GM21360 (cell line): ENCODE data around the gene TARS2.

Experiments used
- ATAC-seq: cut with Tn5 transposase; IDR thresholded peaks from one replicate; pipeline ENCODE4 v1.9.1; 2021; ENCODE audit warnings: mild to moderate bottlenecking, moderate library complexity; ENCODE audit not compliant: unreplicated experiment

Gene TARS2

DNA sequence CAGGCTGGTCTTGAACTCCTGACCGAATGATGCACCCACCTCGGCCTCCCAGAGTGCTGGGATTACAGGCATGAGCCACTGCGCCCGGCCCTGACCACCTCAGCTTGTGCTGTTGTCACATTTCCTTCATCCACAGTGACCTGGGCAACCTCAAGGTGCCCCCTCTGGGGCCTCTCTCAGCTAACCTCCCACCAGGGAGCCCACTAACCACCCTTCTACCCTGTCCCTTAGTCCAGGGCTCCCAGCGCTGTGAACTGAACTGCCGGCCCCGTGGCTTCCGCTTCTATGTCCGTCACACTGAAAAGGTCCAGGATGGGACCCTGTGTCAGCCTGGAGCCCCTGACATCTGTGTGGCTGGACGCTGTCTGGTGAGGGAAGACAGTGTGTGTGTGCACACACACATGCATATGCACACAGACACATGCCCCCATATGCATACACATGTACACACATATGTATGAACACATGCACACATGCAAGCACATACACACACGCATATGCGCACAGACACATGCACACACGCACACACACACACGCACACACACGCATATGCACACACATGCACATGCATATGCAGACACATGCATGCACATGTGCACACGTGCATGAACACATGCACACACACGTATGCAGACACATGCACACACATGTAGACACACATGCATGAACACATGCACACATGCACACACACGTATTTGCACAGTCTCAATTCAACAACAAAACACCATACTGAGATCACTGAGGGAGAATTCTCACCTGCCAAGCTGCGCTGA is 68.2 kb downstream of the TARS2 start:
- no peak for ATAC-seq

DNA sequence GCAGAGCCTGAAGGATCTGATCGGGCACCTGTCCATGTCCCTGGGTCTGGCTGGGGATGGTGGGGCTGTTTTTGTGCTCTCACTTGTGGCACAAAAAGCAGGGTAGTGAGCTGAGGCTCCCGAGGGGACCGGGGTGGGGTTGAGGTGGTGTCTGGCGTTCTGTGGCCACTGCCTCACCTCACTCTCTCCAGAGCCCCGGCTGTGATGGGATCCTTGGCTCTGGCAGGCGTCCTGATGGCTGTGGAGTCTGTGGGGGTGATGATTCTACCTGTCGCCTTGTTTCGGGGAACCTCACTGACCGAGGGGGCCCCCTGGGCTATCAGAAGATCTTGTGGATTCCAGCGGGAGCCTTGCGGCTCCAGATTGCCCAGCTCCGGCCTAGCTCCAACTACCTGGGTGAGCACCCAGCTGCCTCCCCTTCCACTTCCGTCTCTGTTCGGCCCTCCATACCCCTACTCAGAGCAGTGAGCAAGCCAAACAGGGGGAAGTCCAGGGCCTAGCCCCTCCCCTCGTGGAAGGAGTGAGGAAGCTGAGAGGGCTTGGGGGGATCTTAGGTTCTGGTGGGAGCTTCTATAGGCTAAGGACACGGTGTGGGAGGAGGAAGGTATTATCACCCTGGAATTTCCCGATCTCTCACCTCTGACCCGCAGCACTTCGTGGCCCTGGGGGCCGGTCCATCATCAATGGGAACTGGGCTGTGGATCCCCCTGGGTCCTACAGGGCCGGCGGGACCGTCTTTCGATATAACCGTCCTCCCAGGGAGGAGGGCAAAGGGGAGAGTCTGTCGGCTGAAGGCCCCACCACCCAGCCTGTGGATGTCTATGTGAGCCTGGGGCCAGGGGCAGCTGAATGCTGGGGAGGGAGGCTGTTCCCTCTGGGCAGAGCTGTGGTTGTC is 69.0 kb downstream of the TARS2 start:
- no peak for ATAC-seq

DNA sequence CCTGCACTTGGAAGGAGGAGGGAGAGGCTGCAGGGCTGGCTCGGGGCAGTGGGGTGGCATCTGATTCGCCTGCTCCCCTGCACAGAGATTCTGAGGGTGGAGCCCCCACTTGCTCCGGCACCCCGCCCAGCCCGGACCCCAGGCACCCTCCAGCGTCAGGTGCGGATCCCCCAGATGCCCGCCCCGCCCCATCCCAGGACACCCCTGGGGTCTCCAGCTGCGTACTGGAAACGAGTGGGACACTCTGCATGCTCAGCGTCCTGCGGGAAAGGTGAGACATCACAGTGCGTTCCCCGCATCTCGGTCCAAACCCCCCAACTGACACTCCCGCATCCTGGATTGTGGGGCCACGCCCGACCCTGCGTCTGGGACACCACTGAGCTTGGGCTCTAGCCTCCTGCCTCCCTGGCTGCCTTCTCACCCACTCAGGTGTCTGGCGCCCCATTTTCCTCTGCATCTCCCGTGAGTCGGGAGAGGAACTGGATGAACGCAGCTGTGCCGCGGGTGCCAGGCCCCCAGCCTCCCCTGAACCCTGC is 69.9 kb downstream of the TARS2 start:
- no peak for ATAC-seq
